ENCODE measurements around the gene BUB1.

BUB1 gene

DNA sequence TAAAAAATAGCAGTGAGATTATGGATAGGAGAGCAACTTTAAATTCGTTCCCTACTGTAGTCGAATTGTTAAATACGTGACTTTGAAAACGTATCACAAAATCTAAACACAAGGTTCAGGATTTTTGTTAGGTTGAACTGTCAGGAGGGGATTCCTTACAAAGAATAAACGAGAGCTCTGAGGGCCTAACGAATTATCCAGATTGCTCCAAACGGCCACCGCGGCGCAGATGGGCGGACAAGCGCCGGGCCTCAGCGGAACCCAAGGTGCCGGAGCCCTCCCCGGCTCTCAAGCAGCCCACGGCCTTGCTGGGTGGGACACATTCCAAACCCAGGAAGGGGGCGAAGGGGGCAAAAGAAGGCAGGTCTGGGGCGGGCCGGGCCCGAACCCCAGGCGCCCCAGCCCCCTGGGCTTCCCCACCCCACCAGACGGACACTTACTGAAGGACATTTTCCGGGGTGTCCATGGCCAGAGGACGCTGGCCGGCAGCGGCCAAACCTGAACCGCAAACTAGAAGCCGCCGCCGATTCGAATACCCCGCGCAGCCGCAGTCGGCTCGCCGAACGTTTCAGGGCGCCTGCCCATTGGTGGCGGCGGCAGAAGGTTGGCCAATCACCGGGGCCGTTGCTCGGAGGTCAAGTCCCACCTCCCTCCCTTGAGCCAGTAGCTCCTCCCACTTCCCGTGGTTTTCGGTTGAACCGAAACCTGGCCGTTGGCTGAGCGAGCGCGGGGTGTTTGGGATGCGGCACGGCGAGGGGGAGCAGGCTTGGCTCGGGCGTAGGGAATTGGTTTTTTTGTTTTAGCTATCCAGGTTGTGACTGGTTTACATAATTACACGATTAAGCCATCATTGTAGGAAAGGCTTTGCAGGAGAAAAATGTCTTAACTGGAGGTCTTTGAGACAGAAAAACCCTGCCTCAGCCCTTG is at the start of gene BUB1:
Gene BUB1 (minus strand): TSS at position 534 of the 927 bp plus-strand sequence. CDS start 68 bp downstream, at position 466.
- H3K36me3 ChIP-seq (ENCODE audit: control insufficient read depth in 1 of 2, insufficient read depth in 2 of 2, low read length in 2 of 2), result no peaks in the 10 kb centered on the region
- H3K27ac ChIP-seq (ENCODE audit: low read length), result peak within 1 kb of the TSS; percentile 93
- no peaks in the 10 kb centered on the region for H3K27me3 ChIP-seq (ENCODE audit: low read depth, low read length)
- no peaks in the 10 kb centered on the region for H3K9me3 ChIP-seq (ENCODE audit: control insufficient read depth in 1 of 2, low read length in 2 of 2)
- peaks cover 0 to 14% of the 10 kb centered on the region in 2 donors for H3K4me1 ChIP-seq (ENCODE audit: control insufficient read depth in 1 of 2, insufficient read depth in 2 of 2, low read length in 2 of 2)
- peak within 1 kb of the TSS; percentile 89 to 99 for H3K4me3 ChIP-seq (ENCODE audit: low read depth in 1 of 2, low read length in 2 of 2)

DNA sequence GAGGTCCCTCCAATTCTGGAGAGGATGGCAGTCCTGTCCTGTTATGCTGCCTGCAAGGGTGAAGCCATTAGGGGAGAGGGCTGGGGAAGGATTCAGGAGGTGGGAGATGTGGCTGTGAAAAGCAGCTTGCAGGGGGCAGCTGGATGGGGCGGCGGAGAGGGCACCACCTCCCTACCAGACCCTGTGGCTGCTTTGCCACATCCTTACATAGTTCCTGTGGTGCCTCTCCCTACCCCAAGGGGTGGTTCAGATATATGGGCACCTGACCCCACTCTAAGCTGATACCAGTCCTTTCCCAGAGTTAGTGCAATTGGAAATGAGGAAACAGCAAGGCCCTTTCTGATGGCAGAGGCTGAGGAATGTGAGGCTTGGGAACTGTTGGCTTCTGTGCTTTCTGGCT is 48.4 kb upstream of the BUB1 start:
- H3K27ac ChIP-seq (ENCODE audit: low read length), result no peak overlapping the region
- no peaks in the 10 kb centered on the region for H3K27me3 ChIP-seq (ENCODE audit: low read depth, low read length)
- no peaks in the 10 kb centered on the region for H3K9me3 ChIP-seq (ENCODE audit: control insufficient read depth in 1 of 2, low read length in 2 of 2)
- no peaks in the 10 kb centered on the region for H3K4me1 ChIP-seq (ENCODE audit: control insufficient read depth in 1 of 2, insufficient read depth in 2 of 2, low read length in 2 of 2)
- no peaks in the 10 kb centered on the region for H3K36me3 ChIP-seq (ENCODE audit: control insufficient read depth in 1 of 2, insufficient read depth in 2 of 2, low read length in 2 of 2)
- no peak overlapping the region for H3K4me3 ChIP-seq (ENCODE audit: low read depth in 1 of 2, low read length in 2 of 2)

DNA sequence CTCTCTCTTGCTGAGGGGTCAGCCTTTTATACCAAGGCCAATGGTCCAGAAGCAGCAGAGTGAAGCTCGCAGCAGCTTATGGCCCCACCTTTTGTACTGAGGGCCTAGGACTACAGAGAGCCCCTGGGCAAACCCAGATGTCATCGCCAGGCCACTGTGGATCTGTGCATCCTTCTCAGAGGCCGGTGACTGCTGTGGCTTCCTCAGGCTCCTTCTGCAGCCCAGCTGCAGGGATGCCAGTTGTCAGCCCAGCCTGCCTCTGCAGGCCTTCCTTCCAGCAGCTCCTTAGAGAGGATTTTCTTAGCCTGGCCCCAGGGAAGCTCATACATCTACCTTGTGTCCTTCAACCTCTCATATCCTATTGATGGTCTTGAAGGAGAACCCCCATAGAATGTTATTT is 48.0 kb upstream of the BUB1 start:
- Histone ChIP-seq H3K36me3 (ENCODE audit: control insufficient read depth in 1 of 2, insufficient read depth in 2 of 2, low read length in 2 of 2) (no peaks in the 10 kb centered on the region), H3K9me3 (ENCODE audit: control insufficient read depth in 1 of 2, low read length in 2 of 2) (no peaks in the 10 kb centered on the region), H3K27me3 (ENCODE audit: low read depth, low read length) (no peaks in the 10 kb centered on the region), H3K4me1 (ENCODE audit: control insufficient read depth in 1 of 2, insufficient read depth in 2 of 2, low read length in 2 of 2) (no peaks in the 10 kb centered on the region), H3K27ac (ENCODE audit: low read length) (no peak overlapping the region), H3K4me3 (ENCODE audit: low read depth in 1 of 2, low read length in 2 of 2) (no peak overlapping the region)

DNA sequence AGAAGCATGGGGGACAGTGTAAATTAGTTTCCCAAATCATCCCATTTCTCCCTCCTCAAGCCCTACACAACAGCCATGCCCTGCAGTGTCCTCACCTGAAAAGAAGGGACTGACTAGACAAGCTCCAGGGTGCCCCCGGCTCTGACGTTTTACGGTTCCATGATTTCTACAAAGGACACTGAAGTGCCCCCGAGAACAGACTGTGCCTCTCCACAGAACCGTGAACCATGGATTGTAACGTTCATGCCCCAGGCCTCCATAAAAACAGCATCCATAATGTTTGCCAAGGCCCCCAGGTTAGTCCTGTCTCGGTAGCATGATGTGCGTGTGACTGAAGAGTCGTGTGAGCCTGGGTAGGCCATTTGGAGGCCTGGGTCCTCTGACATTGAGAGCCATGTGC is 47.5 kb upstream of the BUB1 start:
- H3K9me3 ChIP-seq (ENCODE audit: control insufficient read depth in 1 of 2, low read length in 2 of 2), result no peaks in the 10 kb centered on the region
- H3K36me3 ChIP-seq (ENCODE audit: control insufficient read depth in 1 of 2, insufficient read depth in 2 of 2, low read length in 2 of 2), result no peaks in the 10 kb centered on the region
- H3K27me3 ChIP-seq (ENCODE audit: low read depth, low read length), result no peaks in the 10 kb centered on the region
- H3K4me3 ChIP-seq (ENCODE audit: low read depth in 1 of 2, low read length in 2 of 2), result no peak overlapping the region
- H3K4me1 ChIP-seq (ENCODE audit: control insufficient read depth in 1 of 2, insufficient read depth in 2 of 2, low read length in 2 of 2), result no peaks in the 10 kb centered on the region
- no peak overlapping the region for H3K27ac ChIP-seq (ENCODE audit: low read length)

DNA sequence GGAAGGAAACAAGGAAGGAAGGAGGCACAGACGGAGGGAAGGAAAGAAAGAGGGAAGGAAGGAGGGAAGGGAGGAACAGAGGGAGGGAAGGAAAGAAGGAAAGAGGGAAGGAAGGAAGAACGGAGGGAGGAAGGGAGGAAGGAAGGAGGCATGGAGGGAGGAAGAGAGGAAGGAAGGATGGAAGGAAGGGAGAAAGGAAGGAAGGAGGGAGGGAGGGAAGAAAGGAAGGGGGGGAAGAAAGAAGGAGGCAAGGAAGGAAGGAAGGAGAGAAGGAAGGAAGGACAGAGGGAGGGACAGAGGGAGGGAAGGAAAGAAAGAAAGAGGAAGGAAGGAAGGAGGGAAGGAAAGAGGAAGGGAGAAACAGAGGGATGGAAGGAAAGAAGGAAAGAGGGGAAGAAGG is 47.0 kb upstream of the BUB1 start:
- no peak overlapping the region for H3K4me3 ChIP-seq (ENCODE audit: low read depth in 1 of 2, low read length in 2 of 2)
- H3K27ac ChIP-seq (ENCODE audit: low read length), result no peak overlapping the region
- H3K9me3 ChIP-seq (ENCODE audit: control insufficient read depth in 1 of 2, low read length in 2 of 2), result no peaks in the 10 kb centered on the region
- no peaks in the 10 kb centered on the region for H3K27me3 ChIP-seq (ENCODE audit: low read depth, low read length)
- no peaks in the 10 kb centered on the region for H3K36me3 ChIP-seq (ENCODE audit: control insufficient read depth in 1 of 2, insufficient read depth in 2 of 2, low read length in 2 of 2)
- H3K4me1 ChIP-seq (ENCODE audit: control insufficient read depth in 1 of 2, insufficient read depth in 2 of 2, low read length in 2 of 2), result no peaks in the 10 kb centered on the region

DNA sequence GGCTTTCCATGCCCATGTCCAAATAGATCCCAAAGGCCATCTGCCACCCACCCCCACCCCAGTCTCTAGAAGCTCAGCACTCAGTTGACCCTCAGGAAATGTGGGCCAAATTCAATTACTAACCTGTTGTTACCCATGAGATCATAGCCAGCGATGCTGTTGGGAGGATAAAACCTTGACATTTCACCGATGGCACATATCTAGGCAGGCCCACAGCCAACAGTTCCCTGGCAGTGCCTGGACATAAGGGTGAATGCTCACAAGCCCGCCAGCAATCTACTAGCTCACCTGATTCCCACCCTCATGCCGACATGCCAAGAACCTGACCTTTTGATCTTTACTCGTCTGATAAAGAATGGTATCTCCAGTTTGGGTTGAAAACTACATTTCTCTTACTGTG is 42.7 kb upstream of the BUB1 start:
- H3K27me3 ChIP-seq (ENCODE audit: low read depth, low read length), result no peaks in the 10 kb centered on the region
- no peak overlapping the region for H3K4me3 ChIP-seq (ENCODE audit: low read depth in 1 of 2, low read length in 2 of 2)
- no peak overlapping the region for H3K27ac ChIP-seq (ENCODE audit: low read length)
- no peaks in the 10 kb centered on the region for H3K9me3 ChIP-seq (ENCODE audit: control insufficient read depth in 1 of 2, low read length in 2 of 2)
- peaks cover 0 to 11% of the 10 kb centered on the region in 2 donors for H3K4me1 ChIP-seq (ENCODE audit: control insufficient read depth in 1 of 2, insufficient read depth in 2 of 2, low read length in 2 of 2)
- no peaks in the 10 kb centered on the region for H3K36me3 ChIP-seq (ENCODE audit: control insufficient read depth in 1 of 2, insufficient read depth in 2 of 2, low read length in 2 of 2)

DNA sequence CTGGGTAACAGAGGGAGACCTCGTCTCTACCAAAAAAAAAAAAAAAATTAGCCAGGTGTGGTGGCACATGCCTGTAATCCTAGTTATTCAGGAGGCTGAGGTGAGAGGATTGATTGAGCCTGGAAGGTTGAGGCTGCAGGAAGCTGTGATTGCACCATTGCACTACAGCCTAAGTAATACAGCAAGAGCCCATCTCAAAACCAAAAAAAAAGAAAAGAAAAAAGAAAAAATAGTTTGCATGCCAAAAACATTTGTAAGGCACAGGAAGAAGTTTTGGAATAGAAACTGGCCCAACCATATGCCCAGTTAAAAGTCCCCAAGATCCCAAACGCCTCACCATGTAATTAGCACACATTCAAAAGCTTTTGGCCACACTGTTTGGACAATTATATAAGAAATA is 41.1 kb upstream of the BUB1 start:
- no peaks in the 10 kb centered on the region for H3K9me3 ChIP-seq (ENCODE audit: control insufficient read depth in 1 of 2, low read length in 2 of 2)
- H3K27ac ChIP-seq (ENCODE audit: low read length), result no peak overlapping the region
- no peak overlapping the region for H3K4me3 ChIP-seq (ENCODE audit: low read depth in 1 of 2, low read length in 2 of 2)
- no peaks in the 10 kb centered on the region for H3K36me3 ChIP-seq (ENCODE audit: control insufficient read depth in 1 of 2, insufficient read depth in 2 of 2, low read length in 2 of 2)
- H3K27me3 ChIP-seq (ENCODE audit: low read depth, low read length), result no peaks in the 10 kb centered on the region
- peaks cover 0 to 11% of the 10 kb centered on the region in 2 donors for H3K4me1 ChIP-seq (ENCODE audit: control insufficient read depth in 1 of 2, insufficient read depth in 2 of 2, low read length in 2 of 2)

DNA sequence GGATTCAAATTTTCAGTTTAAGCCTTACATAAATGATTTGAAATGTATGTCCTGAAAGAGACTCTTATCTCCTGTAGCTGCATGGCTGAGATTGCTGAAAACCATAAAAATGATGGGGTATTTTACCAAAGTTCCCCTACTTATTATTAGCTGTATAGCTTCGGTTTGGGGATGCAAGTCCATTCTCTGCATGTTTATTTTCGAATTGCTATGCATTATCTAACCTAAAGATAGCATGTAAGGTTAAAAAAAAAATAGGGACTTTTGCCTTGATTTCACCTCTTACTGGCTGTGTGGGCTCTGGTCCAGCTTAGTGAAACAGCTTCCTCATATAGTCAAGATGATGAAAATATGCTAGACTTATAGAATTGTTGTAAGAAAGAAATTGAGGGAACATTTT is 40.5 kb upstream of the BUB1 start:
- no peaks in the 10 kb centered on the region for H3K9me3 ChIP-seq (ENCODE audit: control insufficient read depth in 1 of 2, low read length in 2 of 2)
- no peaks in the 10 kb centered on the region for H3K27me3 ChIP-seq (ENCODE audit: low read depth, low read length)
- H3K36me3 ChIP-seq (ENCODE audit: control insufficient read depth in 1 of 2, insufficient read depth in 2 of 2, low read length in 2 of 2), result no peaks in the 10 kb centered on the region
- H3K27ac ChIP-seq (ENCODE audit: low read length), result no peak overlapping the region
- H3K4me3 ChIP-seq (ENCODE audit: low read depth in 1 of 2, low read length in 2 of 2), result no peak overlapping the region
- peaks cover 0 to 11% of the 10 kb centered on the region in 2 donors for H3K4me1 ChIP-seq (ENCODE audit: control insufficient read depth in 1 of 2, insufficient read depth in 2 of 2, low read length in 2 of 2)

DNA sequence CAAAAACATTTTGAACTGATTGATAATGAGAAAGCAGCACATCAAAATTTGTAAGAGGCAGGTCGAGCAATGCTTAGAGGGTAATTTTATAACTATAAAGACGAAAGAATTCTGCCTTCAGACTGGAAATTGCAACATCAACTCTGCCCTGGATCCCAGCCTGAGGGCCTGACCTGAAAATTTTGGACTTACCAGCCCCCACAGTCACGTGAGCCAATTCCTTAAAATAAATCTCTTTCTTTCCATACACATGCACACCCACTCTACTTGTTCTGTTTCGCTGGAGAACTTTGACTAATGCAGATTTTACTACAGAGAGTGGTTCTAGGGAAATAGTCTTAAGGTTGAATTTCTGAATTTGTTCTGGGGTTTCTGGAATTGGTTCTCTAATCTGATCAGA is 39.9 kb upstream of the BUB1 start:
- H3K27me3 ChIP-seq (ENCODE audit: low read depth, low read length), result no peaks in the 10 kb centered on the region
- H3K36me3 ChIP-seq (ENCODE audit: control insufficient read depth in 1 of 2, insufficient read depth in 2 of 2, low read length in 2 of 2), result no peaks in the 10 kb centered on the region
- H3K4me3 ChIP-seq (ENCODE audit: low read depth in 1 of 2, low read length in 2 of 2), result no peak overlapping the region
- H3K4me1 ChIP-seq (ENCODE audit: control insufficient read depth in 1 of 2, insufficient read depth in 2 of 2, low read length in 2 of 2), result peaks cover 0 to 11% of the 10 kb centered on the region in 2 donors
- no peaks in the 10 kb centered on the region for H3K9me3 ChIP-seq (ENCODE audit: control insufficient read depth in 1 of 2, low read length in 2 of 2)
- H3K27ac ChIP-seq (ENCODE audit: low read length), result no peak overlapping the region

DNA sequence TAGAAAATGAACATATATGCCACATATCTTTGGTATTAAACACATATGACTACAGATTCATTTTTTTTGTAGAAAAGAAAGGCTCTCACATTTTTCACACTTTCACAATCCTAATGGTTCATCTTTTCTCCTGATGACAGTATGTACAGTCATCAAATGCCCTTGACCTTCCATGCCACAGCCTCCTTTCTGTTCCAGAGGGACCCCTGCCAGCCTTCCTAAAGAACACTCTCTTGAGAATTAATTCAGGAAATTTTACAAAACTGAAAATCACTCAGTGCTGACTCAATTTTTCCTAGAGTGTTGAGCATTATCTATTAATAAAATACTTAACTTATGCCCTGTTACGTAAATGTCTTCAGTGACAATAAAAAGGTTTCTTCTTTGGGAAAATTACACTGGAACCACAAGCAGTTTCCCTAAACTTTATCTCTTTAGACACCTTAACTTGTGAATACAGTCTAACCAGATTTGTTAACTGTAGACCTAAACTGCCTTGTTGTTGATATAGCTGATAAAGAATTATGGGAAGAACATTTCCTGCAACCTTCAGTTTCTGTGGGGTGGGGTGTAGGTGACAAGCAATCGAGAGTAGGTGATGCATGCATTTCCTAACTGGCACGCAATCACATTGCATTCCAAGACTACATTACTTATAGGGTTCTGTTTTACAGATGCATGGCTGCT is 39.2 kb upstream of the BUB1 start:
- no peaks in the 10 kb centered on the region for H3K27me3 ChIP-seq (ENCODE audit: low read depth, low read length)
- no peak overlapping the region for H3K4me3 ChIP-seq (ENCODE audit: low read depth in 1 of 2, low read length in 2 of 2)
- no peaks in the 10 kb centered on the region for H3K9me3 ChIP-seq (ENCODE audit: control insufficient read depth in 1 of 2, low read length in 2 of 2)
- no peaks in the 10 kb centered on the region for H3K36me3 ChIP-seq (ENCODE audit: control insufficient read depth in 1 of 2, insufficient read depth in 2 of 2, low read length in 2 of 2)
- no peak overlapping the region for H3K27ac ChIP-seq (ENCODE audit: low read length)
- H3K4me1 ChIP-seq (ENCODE audit: control insufficient read depth in 1 of 2, insufficient read depth in 2 of 2, low read length in 2 of 2), result peaks cover 0 to 11% of the 10 kb centered on the region in 2 donors

DNA sequence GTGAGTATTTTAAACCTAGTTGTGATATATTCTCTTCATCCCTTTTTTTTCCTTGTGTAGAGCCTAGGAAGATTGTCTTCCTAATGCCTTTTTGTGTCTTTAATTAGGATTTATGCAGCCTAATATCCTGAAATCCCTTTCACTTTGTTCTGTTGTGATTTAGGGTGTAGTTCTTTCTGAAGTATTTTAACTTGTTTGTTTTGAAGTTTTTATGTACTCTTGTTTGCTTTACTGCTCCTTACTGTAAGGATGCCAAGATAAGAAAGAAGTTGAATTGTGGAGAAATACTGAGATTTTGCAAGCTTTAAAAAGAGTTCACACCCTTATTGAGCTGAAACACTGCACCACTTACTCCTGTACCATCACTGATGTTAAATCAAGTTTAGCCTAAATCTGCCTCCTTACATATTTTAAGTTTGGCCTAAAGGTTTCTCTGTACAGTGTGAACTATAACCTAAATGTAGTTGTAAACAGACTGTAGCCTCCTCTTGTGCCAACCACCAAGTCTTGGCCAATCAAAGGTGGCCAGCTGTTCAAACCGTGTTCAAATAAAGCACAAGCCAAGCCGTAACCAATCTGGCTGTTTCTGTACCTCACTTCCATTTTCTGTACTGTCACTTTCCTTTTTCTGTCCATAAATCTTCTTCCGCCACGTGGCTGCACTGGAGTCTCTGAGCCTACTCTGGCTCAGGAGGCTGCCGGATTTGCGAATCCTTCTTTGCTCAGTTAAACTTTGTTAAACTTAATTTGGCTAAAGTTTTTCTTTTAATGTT is 36.8 kb upstream of the BUB1 start:
- Histone ChIP-seq H3K4me3 (ENCODE audit: low read depth in 1 of 2, low read length in 2 of 2) (no peak overlapping the region), H3K27ac (ENCODE audit: low read length) (no peak overlapping the region), H3K27me3 (ENCODE audit: low read depth, low read length) (no peaks in the 10 kb centered on the region), H3K9me3 (ENCODE audit: control insufficient read depth in 1 of 2, low read length in 2 of 2) (no peaks in the 10 kb centered on the region), H3K36me3 (ENCODE audit: control insufficient read depth in 1 of 2, insufficient read depth in 2 of 2, low read length in 2 of 2) (no peaks in the 10 kb centered on the region), H3K4me1 (ENCODE audit: control insufficient read depth in 1 of 2, insufficient read depth in 2 of 2, low read length in 2 of 2) (peaks cover 0 to 11% of the 10 kb centered on the region in 2 donors)

Data from muscle layer of duodenum (tissue), 2 donors.